ENCODE data around the gene MAML1.

GRCh38 chr5:179762781-179763176, 30.2 kb downstream of the MAML1 start:
- TF ChIP-seq CTCF (conservative IDR thresholded peaks at IDR 0.05) (no peak), EZH2 (IDR thresholded peaks at IDR 0.05; ENCODE audit: low read depth) (no peak)

Measured in PC-9 (cell line).